ENCODE results near the gene CGB8.

GRCh38 chr19:49016067-49016839 lies 32.7 kb downstream of the CGB8 start:
- no peak for TF ChIP-seq CTCF (conservative IDR thresholded peaks at IDR 0.05 in 1 of 2, IDR thresholded peaks at IDR 0.05 in 1 of 2; ENCODE audit: low read depth in 1 of 2, low read length in 2 of 2)
- no peak for TF ChIP-seq EZH2 (IDR thresholded peaks at IDR 0.05; ENCODE audit: low read length, missing control alignments)

All from fibroblast of lung (primary cell).